Measurements from ENCODE around the gene MAP6. TPM values are rescaled to one million over a fixed set of nuclear protein-coding genes. Genes with fewer than 3 reads are reported as not detected.

MAP6 gene
- total and polyA plus RNA-seq, 2 of the 13 experiments (the other 11 are each of a cell fraction or from before 2014, with no cell fraction given): 0.04 TPM; not detected in 1

- peak; percentile 47; the same call in 1 of the 2 replicates for TF ChIP-seq UBTF (CRISPR knock-in tag; IDR thresholded peaks at IDR 0.05)
- TF ChIP-seq ZNF678 (CRISPR knock-in tag; IDR thresholded peaks at IDR 0.05): no peak
- no peak for TF ChIP-seq ZNF550 (CRISPR knock-in tag; IDR thresholded peaks at IDR 0.05; ENCODE audit: borderline replicate concordance)
- TF ChIP-seq NR1H2 (CRISPR knock-in tag; IDR thresholded peaks at IDR 0.05; ENCODE audit: borderline replicate concordance, low read depth): no peak
- no peak for TF ChIP-seq ZSCAN21 (CRISPR knock-in tag; IDR thresholded peaks at IDR 0.05; ENCODE audit: borderline replicate concordance)
- TF ChIP-seq KLF6 (CRISPR knock-in tag; IDR thresholded peaks at IDR 0.05): no peak
- TF ChIP-seq ZSCAN20 (CRISPR knock-in tag; IDR thresholded peaks at IDR 0.05; ENCODE audit: borderline replicate concordance): no peak
- TF ChIP-seq ZFX (CRISPR knock-in tag; IDR thresholded peaks at IDR 0.05; ENCODE audit: low read depth): peak; percentile 80
- no peak for TF ChIP-seq HMG20B (CRISPR knock-in tag; conservative IDR thresholded peaks at IDR 0.05)
- TF ChIP-seq ZNF18 (CRISPR knock-in tag; IDR thresholded peaks at IDR 0.05; ENCODE audit: insufficient replicate concordance): no peak
- TF ChIP-seq, protein P1, sequence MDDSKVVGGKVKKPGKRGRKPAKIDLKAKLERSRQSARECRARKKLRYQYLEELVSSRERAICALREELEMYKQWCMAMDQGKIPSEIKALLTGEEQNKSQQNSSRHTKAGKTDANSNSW (CRISPR knock-in tag; IDR thresholded peaks at IDR 0.05; ENCODE audit: borderline replicate concordance): no peak
- peak; percentile 24; the same call in 1 of the 2 replicates for TF ChIP-seq PATZ1 (CRISPR knock-in tag; IDR thresholded peaks at IDR 0.05)
- no peak for TF ChIP-seq ZNF468 (CRISPR knock-in tag; IDR thresholded peaks at IDR 0.05)
- TF ChIP-seq BCL6 (CRISPR knock-in tag; IDR thresholded peaks at IDR 0.05): no peak
- no peak for TF ChIP-seq NFRKB (IDR thresholded peaks at IDR 0.05)
- TF ChIP-seq ZNF101 (CRISPR knock-in tag; IDR thresholded peaks at IDR 0.05; ENCODE audit: borderline replicate concordance, low read depth): no peak
- TF ChIP-seq, protein P2, sequence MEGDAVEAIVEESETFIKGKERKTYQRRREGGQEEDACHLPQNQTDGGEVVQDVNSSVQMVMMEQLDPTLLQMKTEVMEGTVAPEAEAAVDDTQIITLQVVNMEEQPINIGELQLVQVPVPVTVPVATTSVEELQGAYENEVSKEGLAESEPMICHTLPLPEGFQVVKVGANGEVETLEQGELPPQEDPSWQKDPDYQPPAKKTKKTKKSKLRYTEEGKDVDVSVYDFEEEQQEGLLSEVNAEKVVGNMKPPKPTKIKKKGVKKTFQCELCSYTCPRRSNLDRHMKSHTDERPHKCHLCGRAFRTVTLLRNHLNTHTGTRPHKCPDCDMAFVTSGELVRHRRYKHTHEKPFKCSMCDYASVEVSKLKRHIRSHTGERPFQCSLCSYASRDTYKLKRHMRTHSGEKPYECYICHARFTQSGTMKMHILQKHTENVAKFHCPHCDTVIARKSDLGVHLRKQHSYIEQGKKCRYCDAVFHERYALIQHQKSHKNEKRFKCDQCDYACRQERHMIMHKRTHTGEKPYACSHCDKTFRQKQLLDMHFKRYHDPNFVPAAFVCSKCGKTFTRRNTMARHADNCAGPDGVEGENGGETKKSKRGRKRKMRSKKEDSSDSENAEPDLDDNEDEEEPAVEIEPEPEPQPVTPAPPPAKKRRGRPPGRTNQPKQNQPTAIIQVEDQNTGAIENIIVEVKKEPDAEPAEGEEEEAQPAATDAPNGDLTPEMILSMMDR (CRISPR knock-in tag; IDR thresholded peaks at IDR 0.05): peak; percentile 48
- peak; percentile 34; the same call in 1 of the 2 replicates for TF ChIP-seq MYC (CRISPR knock-in tag; IDR thresholded peaks at IDR 0.05; ENCODE audit: borderline replicate concordance)
Measured at GRCh38 chr11:75563978-75564552, 104.8 kb downstream of the MAP6 start (continued).
